A549 (cell line): ENCODE results near the gene P2RY13. TPM values are rescaled to one million over a fixed set of nuclear protein-coding genes. Genes with fewer than 3 reads are reported as not detected.

Source experiments
- ATAC-seq, 2 experiments: fragments of 200-7000 bp in 1 of 2; fragments of >200 bp in 1 of 2; cut with Nextera tagmentation in 1 of 2; cut with Tn5 transposase in 1 of 2; 3 replicates each; pipeline versions ENCODE4 v1.8.0 to v1.9.1; 2018 to 2020; ENCODE audit warnings: mild to moderate bottlenecking in 1 of 2, moderate library complexity in 1 of 2
- CTCF ChIA-PET: fragments of 300-600 bp; sonication (Branson Sonifier 250); formaldehyde crosslinking; extraction: SDS; loops from one replicate; lab custom pipeline; 2021; ENCODE audit warnings: antibody characterized with exemption, inconsistent platforms; lab: Yijun Ruan, JAX
- POLR2A ChIA-PET: fragments of 350-600 bp; formaldehyde crosslinking; extraction: SDS; loops from one replicate; lab custom pipeline; 2021; ENCODE audit warnings: antibody characterized with exemption, inconsistent platforms; lab: Yijun Ruan, JAX
- DNase-seq, 2 experiments: peaks; one replicate each; pipeline versions ENCODE4 v3.0.0 to v3.0.0-alpha.2; 2011 to 2016; ENCODE audit warnings: low read depth in 1 of 2, low spot score in 1 of 2
- FAIRE-seq: peaks from 2 replicates; lab custom pipeline; 2011; peaks lifted over from hg19 to GRCh38; lab: Jason Lieb, UNC
- H3K27ac ChIP-seq, 2 experiments: fragments of >200 bp; sonication (Bioruptor Twin); formaldehyde crosslinking; 3 replicates each; pipeline ENCODE4 v1.5.1; 2016 to 2017
- H3K4me1 ChIP-seq: fragments of >200 bp; sonication (Bioruptor Twin); formaldehyde crosslinking; 3 replicates; pipeline ENCODE4 v1.6.1; 2016
- H3K4me2 ChIP-seq: fragments of >200 bp; sonication (Bioruptor Twin); formaldehyde crosslinking; 3 replicates; pipeline ENCODE4 v1.6.1; 2016
- H3K4me3 ChIP-seq: fragments of >200 bp; sonication (Bioruptor Twin); formaldehyde crosslinking; 3 replicates; pipeline ENCODE4 v1.5.1; 2016
- H3K9me3 ChIP-seq: fragments of >200 bp; sonication (Bioruptor Twin); formaldehyde crosslinking; 3 replicates; pipeline ENCODE4 v1.6.1; 2016
- ATOH8 ChIP-seq: fragments of 250-450 bp; sonication (Bioruptor Pico); IDR thresholded peaks from 2 replicates; pipeline ENCODE4 v1.5.0; 2020; ENCODE audit warnings: low read depth, mild to moderate bottlenecking, moderate library complexity
- BCL3 ChIP-seq: fragments of >200 bp; sonication (Bioruptor Twin); formaldehyde crosslinking; IDR thresholded peaks from 3 replicates; pipeline ENCODE4 v1.6.1; 2016
- CEBPB ChIP-seq, 2 experiments: fragments of >200 bp in 1 of 2; sonication (Bioruptor Twin) in 1 of 2; formaldehyde crosslinking in 1 of 2; IDR thresholded peaks; 2 replicates each; pipeline ENCODE4 v1.6.1; 2012 to 2016
- CHD2 ChIP-seq: fragments of 150-350 bp; IDR thresholded peaks from 2 replicates; pipeline ENCODE4 v1.6.1; 2014; ENCODE audit warnings: low read length; ENCODE audit not compliant: partially characterized antibody
- CTCF ChIP-seq: fragments of >200 bp; sonication (Bioruptor Twin); formaldehyde crosslinking; IDR thresholded peaks from 3 replicates; pipeline ENCODE4 v1.5.1; 2016
- ELK1 ChIP-seq: fragments of 150-350 bp; IDR thresholded peaks from 2 replicates; pipeline ENCODE4 v1.6.1; 2014; ENCODE audit warnings: low read depth, mild to moderate bottlenecking, low read length
- ESRRA ChIP-seq: fragments of 150-350 bp; IDR thresholded peaks from 2 replicates; pipeline ENCODE4 v1.6.1; 2014; ENCODE audit warnings: mild to moderate bottlenecking, low read length, borderline replicate concordance
- FOSB ChIP-seq: fragments of 250-450 bp; sonication (Bioruptor Pico); IDR thresholded peaks from 2 replicates; pipeline ENCODE4 v1.5.0; 2020; ENCODE audit warnings: mild to moderate bottlenecking, moderate library complexity
- FOXS1 ChIP-seq: fragments of 250-450 bp; sonication (Bioruptor Pico); IDR thresholded peaks from 2 replicates; pipeline ENCODE4 v1.5.0; 2020; ENCODE audit warnings: mild to moderate bottlenecking, moderate library complexity
- GATA3 ChIP-seq: IDR thresholded peaks from 2 replicates; pipeline ENCODE4 v1.6.1; 2012; ENCODE audit warnings: borderline replicate concordance
- HOXA7 ChIP-seq: fragments of 250-450 bp; sonication (Bioruptor Pico); IDR thresholded peaks from 2 replicates; pipeline ENCODE4 v1.5.0; 2020; ENCODE audit warnings: mild to moderate bottlenecking, moderate library complexity
- HOXB5 ChIP-seq: fragments of 250-450 bp; sonication (Bioruptor Pico); IDR thresholded peaks from 2 replicates; pipeline ENCODE4 v1.5.0; 2020; ENCODE audit warnings: mild to moderate bottlenecking, moderate library complexity
- JUN ChIP-seq, 2 experiments: fragments of >200 bp; sonication (Bioruptor Twin); formaldehyde crosslinking; IDR thresholded peaks; 2 replicates in 1 of 2; 3 replicates in 1 of 2; pipeline ENCODE4 v1.6.1; 2016 to 2017
- JUNB ChIP-seq: fragments of >200 bp; sonication (Bioruptor Twin); formaldehyde crosslinking; IDR thresholded peaks from 2 replicates; pipeline ENCODE4 v1.6.1; 2016
- KDM1A ChIP-seq: fragments of 200-600 bp; sonication (generic); IDR thresholded peaks from 2 replicates; pipeline ENCODE4 v1.6.1; 2016; ENCODE audit warnings: low read depth, mild to moderate bottlenecking
- MAZ ChIP-seq: fragments of 150-350 bp; IDR thresholded peaks from 2 replicates; pipeline ENCODE4 v1.6.1; 2014; ENCODE audit warnings: antibody characterized with exemption, low read depth, low read length, borderline replicate concordance
- NR3C1 ChIP-seq: fragments of >200 bp; sonication (Bioruptor Twin); formaldehyde crosslinking; IDR thresholded peaks from 3 replicates; pipeline ENCODE4 v1.6.1; 2017
- PBX3 ChIP-seq: IDR thresholded peaks from 2 replicates; pipeline ENCODE4 v1.6.1; 2012
- SMC3 ChIP-seq: fragments of >200 bp; sonication (Bioruptor Twin); formaldehyde crosslinking; IDR thresholded peaks from 3 replicates; pipeline ENCODE4 v1.6.1; 2018; ENCODE audit warnings: inconsistent platforms
- USF2 ChIP-seq: fragments of 450-650 bp; IDR thresholded peaks from 2 replicates; pipeline ENCODE4 v1.6.1; 2014; ENCODE audit warnings: antibody characterized with exemption
- ZC3H11A ChIP-seq: fragments of 450-650 bp; IDR thresholded peaks from 2 replicates; pipeline ENCODE4 v1.6.1; 2014; ENCODE audit warnings: antibody characterized with exemption, mild to moderate bottlenecking
- WGBS: methylation state at CpG from one replicate; pipeline ENCODE4 v1.1.6; 2017; ENCODE audit errors: missing lambda C conversion rate; 5-methylcytosine and 5-hydroxymethylcytosine counted together
- polyA plus RNA-seq, 4 experiments: library from polyadenylated mRNA; depleted of rRNA in 3 of 4; stranded (reverse); fragments of >200 nt; fragmentation: RNase III in 1 of 4; extraction: RNeasy Plus Mini Kit Qiagen cat#74134 plus additional on column Dnase treatment in 1 of 4; gene quantifications; 2 replicates in 3 of 4; 3 replicates in 1 of 4; pipeline ENCODE4 v1.2.3, GENCODE V29; 2011 to 2017

The P2RY13 gene
- polyA plus RNA-seq, 2 of the 4 experiments (the other 2 are of a cell fraction) = not detected

- POLR2A ChIA-PET = no interaction called here
- FAIRE-seq (no peak), DNase-seq (no peak), ATAC-seq (no peak)
- Histone ChIP-seq H3K9me3 (no peaks in the 10 kb centered on the region), H3K27ac (no peak overlapping the region), H3K4me1 (no peaks in the 10 kb centered on the region), H3K4me2 (no peak overlapping the region), H3K4me3 (no peak overlapping the region)
- CTCF ChIA-PET = interaction anchor here (0.6 kb wide), 1 partner anchor 1161 kb away, joined by 3 read pairs; no protein-coding TSS in a partner anchor
- WGBS = 85% methylated on average over 4 of the region's 4 CpGs
- TF ChIP-seq KDM1A = no peak
- no peak for TF ChIP-seq JUNB
- no peak for TF ChIP-seq MAZ
- TF ChIP-seq FOXS1 = no peak
- no peak for TF ChIP-seq CEBPB (IDR thresholded peaks at IDR 0.05)
- TF ChIP-seq PBX3 = no peak
- no peak for TF ChIP-seq USF2
- no peak for TF ChIP-seq HOXB5 (CRISPR knock-in tag)
- TF ChIP-seq CHD2 = no peak
- TF ChIP-seq ZC3H11A = no peak
- no peak for TF ChIP-seq ELK1
- no peak for TF ChIP-seq BCL3
- no peak for TF ChIP-seq NR3C1
- no peak for TF ChIP-seq FOSB (CRISPR knock-in tag)
- no peak for TF ChIP-seq ESRRA
- TF ChIP-seq JUN (IDR thresholded peaks at IDR 0.05) = no peak
- TF ChIP-seq GATA3 = no peak
Measured at GRCh38 chr3:151372063-151372820, 42.9 kb upstream of the P2RY13 start.

GRCh38 chr3:151371526-151371925 lies 42.2 kb upstream of the P2RY13 start:
- ATAC-seq = no peak
- H3K4me3 ChIP-seq = no peak overlapping the region
- POLR2A ChIA-PET = no interaction called here
- no peak for DNase-seq
- no peaks in the 10 kb centered on the region for H3K4me1 ChIP-seq
- H3K9me3 ChIP-seq = no peaks in the 10 kb centered on the region
- TF ChIP-seq BCL3 (no peak), CTCF (no peak), SMC3 (no peak), HOXB5 (CRISPR knock-in tag) (no peak), HOXA7 (CRISPR knock-in tag) (no peak), ATOH8 (no peak)
- no peak overlapping the region for H3K4me2 ChIP-seq
- H3K27ac ChIP-seq = no peak overlapping the region
- CTCF ChIA-PET = no interaction called here
- FAIRE-seq = no peak
